ENCODE results near the gene KCNQ4.

The KCNQ4 gene

GRCh38 chr1:40782371-40782956 lies 1.1 kb upstream of the KCNQ4 start:
- no peak overlapping the region for H3K4me3 ChIP-seq (ENCODE audit: control insufficient read depth, low read depth, low read length)
- no peak for DNase-seq (ENCODE audit: low read depth)
- TF ChIP-seq CTCF (conservative IDR thresholded peaks at IDR 0.05; ENCODE audit: control insufficient read depth, insufficient read depth, low read depth, low read length) = peak; percentile 7

- TF ChIP-seq CTCF (conservative IDR thresholded peaks at IDR 0.05; ENCODE audit: control insufficient read depth, insufficient read depth, low read depth, low read length) = no peak
- no peak overlapping the region for H3K4me3 ChIP-seq (ENCODE audit: control insufficient read depth, low read depth, low read length)
- no peak for DNase-seq (ENCODE audit: low read depth)
Observed at GRCh38 chr1:40784141-40784770, 669 bp downstream of the KCNQ4 start.

- DNase-seq (ENCODE audit: low read depth) = no peak
- H3K4me3 ChIP-seq (ENCODE audit: control insufficient read depth, low read depth, low read length) = no peak overlapping the region
- TF ChIP-seq CTCF (conservative IDR thresholded peaks at IDR 0.05; ENCODE audit: control insufficient read depth, insufficient read depth, low read depth, low read length) = no peak
Observed at GRCh38 chr1:40784771-40785151, 1.2 kb downstream of the KCNQ4 start.

- H3K4me3 ChIP-seq (ENCODE audit: control insufficient read depth, low read depth, low read length) = no peak overlapping the region
- no peak for TF ChIP-seq CTCF (conservative IDR thresholded peaks at IDR 0.05; ENCODE audit: control insufficient read depth, insufficient read depth, low read depth, low read length)
- DNase-seq (ENCODE audit: low read depth) = no peak
Observed at GRCh38 chr1:40785446-40785845, 1.9 kb downstream of the KCNQ4 start.

GRCh38 chr1:40786171-40786994 lies 2.8 kb downstream of the KCNQ4 start:
- no peak overlapping the region for H3K4me3 ChIP-seq (ENCODE audit: control insufficient read depth, low read depth, low read length)
- no peak for DNase-seq (ENCODE audit: low read depth)
- no peak for TF ChIP-seq CTCF (conservative IDR thresholded peaks at IDR 0.05; ENCODE audit: control insufficient read depth, insufficient read depth, low read depth, low read length)

GRCh38 chr1:40786995-40787705 lies 3.6 kb downstream of the KCNQ4 start:
- DNase-seq (ENCODE audit: low read depth) = no peak
- no peak for TF ChIP-seq CTCF (conservative IDR thresholded peaks at IDR 0.05; ENCODE audit: control insufficient read depth, insufficient read depth, low read depth, low read length)
- no peak overlapping the region for H3K4me3 ChIP-seq (ENCODE audit: control insufficient read depth, low read depth, low read length)

Data from fibroblast of mammary gland (primary cell).